Stimulated activated CD4-positive, alpha-beta T cell treated with anti-CD3 and anti-CD28 coated beads, Interleukin-2, amount 100 ng/mL, for 48 hours (primary cell): ENCODE measurements around the gene IFIT3.
"Not testable (repeated sequence)": the region's sequence is repeated elsewhere in the genome, so short reads cannot be mapped to it uniquely, and the experiment has no call there.

Source experiments
- DNase-seq, 2 donors: peaks; one replicate each; pipeline ENCODE4 v3.0.0-alpha.2; 2020

Gene IFIT3, protein sequence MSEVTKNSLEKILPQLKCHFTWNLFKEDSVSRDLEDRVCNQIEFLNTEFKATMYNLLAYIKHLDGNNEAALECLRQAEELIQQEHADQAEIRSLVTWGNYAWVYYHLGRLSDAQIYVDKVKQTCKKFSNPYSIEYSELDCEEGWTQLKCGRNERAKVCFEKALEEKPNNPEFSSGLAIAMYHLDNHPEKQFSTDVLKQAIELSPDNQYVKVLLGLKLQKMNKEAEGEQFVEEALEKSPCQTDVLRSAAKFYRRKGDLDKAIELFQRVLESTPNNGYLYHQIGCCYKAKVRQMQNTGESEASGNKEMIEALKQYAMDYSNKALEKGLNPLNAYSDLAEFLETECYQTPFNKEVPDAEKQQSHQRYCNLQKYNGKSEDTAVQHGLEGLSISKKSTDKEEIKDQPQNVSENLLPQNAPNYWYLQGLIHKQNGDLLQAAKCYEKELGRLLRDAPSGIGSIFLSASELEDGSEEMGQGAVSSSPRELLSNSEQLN

DNA sequence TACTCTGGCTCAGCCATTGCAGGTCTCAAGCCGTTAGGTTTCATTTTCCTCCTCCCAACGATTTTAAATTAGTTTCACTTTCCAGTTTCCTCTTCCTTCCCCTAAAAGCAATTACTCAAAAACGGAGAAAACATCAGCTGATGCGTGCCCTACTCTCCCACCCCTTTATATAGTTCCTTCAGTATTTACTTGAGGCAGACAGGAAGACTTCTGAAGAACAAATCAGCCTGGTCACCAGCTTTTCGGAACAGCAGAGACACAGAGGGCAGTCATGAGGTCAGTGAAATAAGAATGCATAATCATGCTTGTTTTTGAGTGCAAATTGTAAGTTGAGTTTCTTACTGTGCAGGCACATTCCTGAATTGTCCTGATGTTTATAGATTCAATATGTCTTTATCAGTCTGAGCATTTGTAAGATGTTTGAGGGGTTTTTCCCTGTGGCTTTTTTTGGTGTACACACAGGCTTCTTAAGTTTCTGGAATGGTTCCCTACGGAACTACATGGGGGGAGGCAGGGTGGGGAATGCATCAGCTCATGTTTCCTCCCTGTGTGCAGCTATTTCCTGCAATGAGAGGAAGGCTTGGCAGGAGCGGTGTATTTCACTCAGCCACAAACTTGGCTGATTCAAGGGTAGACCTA lies at the start of gene IFIT3:
Gene IFIT3 (plus strand): TSS at position 195 of the 639 bp plus-strand sequence. CDS start 77 bp downstream, at position 272.
- no peak for DNase-seq

DNA sequence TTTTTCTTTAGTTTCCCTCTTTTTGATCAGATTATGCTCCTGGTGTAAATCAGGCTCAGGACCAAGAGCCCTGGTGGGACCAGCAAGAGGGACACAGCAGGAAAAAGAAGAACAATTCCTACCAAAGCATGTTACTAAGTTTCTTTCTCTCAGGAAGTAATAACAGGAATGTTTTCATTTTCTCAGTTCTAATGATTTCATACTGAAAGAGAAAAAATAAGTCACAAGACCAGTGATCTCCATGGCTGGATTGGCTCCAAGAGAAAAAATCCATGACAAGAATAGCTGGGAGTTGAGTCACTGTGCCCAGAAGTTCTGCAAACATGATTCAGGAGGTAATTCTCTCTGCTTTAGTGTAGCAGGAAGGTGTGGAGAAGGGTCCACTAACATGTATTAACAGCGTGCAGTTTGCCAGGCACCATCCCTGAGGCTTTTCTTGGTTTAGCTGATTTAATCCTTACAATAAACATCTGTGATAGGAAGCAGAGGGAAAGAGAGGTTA lies 49.7 kb upstream of the IFIT3 start:
- no peak for DNase-seq

DNA sequence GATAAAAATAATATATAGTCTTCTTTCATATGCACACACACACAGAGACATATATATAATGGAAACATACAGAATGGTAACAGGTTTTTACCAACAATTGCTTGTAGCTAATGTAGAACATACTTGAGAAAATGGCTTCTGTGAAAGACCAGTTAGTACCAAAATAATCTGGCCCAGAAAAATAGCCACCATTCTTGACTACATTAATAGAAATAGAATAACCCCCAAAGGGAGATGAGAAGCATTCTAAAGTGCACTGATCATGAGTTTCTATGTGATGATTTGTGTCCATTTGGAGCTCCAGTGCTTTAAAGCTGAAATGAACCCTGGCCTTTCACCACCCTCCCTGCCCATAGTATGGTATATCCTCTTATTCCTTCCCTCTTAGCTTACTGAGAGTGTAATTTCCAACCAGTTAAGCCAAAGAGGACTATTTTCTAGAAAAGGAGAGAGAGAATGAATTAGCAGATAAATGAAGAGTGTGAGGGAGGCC lies 48.9 kb upstream of the IFIT3 start:
- DNase-seq = no peak

DNA sequence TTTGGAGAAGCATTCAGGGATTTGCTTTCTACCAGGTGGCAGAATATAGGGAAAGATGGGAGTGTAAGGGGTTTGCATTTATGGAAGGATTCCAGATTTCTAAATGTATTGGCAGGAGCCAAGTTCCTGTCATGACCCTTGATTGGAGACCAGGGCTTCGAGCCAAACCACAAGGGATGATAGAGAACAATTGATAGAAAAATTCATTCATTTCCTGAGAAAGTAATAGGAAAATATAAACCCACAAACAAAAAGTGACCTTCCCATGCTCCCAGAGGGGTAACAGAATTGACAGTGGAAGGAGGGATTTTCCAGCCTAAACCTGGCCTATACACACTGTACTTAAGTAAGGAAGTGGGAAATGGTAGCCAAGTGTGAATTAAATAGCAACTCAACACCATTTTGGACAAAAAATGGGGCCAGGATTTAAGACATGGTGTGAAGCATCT lies 48.4 kb upstream of the IFIT3 start:
- no peak for DNase-seq

DNA sequence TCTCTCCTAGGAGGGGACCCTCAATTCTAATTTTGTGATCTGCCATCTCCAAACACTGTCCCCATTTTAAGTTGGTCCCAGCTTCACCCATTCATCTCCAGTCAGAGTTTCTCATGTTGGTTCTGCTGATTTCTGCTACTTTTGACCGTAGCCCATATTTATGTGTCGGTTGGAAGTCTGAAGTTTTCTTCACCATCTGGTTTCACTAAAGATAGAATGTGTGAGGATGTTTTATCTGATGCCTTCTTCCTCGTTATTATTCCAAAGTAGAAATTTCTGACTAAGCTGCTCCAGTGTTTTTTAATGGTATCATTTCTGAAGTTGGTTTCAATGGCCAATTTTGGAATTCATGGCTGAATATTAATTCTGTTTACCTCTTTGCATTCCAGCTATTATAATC lies 47.3 kb upstream of the IFIT3 start:
- DNase-seq = no peak

DNA sequence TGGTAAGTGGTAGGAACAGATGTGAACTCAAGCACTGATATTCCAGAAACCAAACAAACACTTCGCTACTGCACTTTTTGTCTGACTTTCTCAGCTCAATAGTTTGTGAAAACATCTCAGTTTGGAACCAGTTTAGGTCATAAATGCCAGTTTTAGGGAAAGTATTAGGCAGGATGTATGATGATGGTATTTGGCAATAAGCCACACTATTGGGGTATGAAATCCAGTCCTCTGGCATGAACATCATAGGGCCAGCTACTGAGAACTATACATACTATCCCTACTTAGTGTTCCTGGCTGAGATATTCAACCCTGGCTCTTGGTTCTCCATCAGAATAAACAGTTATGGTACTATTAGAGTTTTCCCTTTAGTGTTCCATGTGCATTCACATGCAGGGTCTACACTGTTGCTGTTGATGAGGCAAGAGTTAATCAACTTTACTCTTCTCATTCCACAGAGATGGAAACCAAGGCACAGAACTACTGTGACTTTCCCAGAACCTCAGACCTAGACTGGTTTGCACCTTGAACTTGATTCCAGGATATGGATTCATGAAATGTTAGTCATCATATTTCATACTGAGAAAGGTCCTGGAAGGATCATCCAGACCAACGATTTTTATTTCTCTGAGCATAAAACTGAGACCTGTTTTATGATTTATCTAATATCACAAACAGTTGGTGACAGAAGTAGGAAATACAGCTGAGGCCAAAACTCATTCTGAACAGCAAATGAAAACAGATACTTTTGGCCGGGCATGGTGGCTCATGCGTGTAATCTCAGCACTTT lies 46.0 kb upstream of the IFIT3 start:
- DNase-seq = no peak

DNA sequence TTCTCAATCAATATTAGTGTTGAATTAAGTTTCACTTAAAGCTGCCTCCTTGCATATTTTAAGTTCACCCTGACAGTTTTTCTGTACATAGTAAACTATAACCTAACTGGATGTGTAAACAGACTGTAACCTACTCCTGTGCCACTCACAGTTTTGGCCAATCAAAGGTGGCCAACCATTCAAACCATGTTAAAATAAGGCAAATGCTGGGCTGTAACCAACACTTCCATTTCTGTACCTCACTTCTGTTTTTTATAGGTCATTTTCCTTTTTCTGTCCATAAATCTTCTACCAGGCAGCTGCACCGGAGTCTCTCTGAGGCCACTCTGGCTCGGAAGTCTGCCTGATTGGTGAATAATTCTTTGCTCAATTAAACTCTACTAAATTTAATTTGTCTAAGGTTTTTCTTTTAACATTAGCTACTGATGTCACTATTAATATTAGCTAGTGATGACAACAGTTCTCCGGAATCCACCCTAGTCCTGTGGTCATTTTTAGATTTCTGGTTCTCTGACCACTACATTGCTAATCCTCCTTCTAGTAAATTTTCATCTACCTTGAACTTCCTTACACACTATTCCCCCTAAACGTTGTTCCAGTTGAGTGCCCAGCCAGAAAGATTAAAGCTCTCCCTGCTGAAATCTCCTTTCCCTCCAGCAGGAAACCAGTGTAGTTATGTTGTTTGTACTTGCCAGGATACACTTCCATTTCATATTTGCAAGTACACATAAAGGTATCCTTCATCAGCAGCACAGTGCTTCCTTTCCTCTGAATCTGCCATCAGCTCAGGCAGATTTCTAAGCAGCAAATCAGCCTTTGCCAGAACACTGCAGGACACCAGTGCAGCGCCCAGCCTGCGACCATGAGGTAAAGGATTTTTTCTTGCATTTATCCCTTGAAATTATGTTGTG lies 44.5 kb upstream of the IFIT3 start:
- DNase-seq = no peak

DNA sequence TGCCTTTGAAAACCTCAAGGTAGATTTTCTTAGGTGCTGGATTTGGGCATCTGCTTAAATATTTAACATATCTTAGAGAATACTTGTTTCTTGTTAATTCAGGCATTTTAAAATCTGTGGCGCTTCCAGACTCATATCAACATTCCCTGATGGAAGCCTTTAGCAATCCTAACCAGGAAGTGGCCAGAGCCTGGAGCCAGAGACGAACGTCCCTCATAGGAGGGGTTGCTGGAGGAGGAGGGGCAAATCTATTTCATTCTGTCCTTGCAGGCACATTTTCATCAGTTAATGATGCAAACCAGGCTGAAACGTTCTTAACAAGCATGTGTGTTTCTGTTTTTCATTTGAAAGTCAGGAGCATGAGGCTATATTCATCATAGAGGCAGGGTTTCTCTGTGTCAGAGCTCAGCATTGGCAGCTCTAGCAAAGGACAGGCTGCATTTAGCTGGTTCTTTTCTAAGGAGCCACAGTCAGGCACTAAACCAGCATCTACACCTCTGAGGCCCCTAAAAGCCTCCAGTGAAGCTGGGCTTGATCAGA lies 43.8 kb upstream of the IFIT3 start:
- DNase-seq = no peak

DNA sequence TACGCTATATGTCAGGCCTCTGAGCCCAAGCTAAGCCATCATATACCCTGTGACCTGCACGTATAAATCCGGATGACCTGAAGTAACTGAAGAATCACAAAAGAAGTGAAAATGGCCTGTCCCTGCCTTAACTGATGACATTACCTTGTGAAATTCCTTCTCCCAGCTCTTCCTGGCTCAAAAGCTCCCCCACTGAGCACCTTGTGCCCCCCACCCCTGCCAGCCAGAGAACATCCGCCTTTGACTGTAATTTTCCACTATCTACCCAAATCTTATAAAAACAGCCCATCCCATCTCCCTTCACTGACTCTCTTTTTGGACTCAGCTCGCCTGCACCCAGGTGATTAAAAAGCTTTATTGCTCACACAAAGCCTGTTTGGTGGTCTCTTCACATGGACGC lies 43.1 kb upstream of the IFIT3 start:
- DNase-seq = not testable (repeated sequence)

DNA sequence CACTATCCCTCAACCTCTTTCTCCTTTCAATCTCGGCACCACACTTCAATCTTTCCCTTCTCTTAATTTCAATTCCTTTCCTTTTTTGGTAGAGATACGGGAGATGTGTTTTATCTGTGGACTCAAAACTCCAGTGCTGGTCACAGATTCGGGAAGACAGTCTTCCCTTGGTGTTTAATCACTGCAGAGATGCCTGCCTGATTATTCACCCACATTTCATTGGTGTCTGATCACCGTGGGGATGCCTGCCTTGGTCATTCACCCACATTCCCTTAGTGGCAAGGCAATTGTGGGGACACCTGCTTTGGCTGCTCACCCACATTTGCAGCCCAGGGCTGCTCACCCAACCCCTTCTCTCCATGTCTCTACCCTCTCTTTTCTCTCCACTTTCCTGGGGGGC lies 42.5 kb upstream of the IFIT3 start:
- not testable (repeated sequence) for DNase-seq

DNA sequence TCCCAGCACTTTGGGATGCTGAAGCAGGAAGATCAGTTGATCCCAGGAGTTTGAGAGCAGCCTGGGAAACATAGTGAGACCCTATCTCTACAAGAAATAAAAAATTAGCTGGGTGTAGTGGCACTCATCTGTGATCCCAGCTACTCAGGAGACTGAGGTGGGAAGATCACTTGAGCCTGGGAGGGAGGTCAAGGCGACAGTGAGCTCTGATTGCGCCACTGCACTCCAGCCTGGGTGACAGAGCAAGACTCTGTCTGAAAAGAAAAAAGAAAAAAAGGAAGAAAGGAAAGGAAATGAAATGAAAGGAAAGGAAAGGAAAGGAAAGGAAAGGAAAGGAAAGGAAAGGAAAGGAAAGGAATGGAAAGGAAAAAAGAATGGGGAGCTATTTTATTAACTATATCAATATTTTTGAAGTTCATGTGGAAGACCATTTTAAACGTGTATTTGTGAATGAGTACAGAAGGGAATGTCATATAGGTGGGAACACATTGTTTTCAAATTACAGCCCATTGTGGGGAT lies 33.0 kb upstream of the IFIT3 start:
- no peak for DNase-seq

DNA sequence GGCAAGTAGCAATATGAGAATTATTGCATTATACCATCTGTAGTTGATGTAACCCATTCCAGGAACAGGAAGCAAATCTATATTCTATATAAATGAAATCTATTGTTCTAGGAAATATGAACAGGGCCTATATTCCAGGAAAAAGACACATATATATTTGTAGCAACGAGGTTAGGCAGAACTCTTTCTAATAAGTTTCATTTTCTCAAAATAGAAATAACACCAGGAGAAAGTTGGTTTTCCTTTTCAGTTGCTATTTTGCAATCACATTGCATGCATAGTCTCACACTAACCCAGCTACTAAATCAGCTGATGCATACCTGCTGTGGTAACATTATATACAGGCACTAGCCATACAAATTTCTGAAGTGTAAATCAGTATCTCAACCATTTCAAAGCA lies 32.2 kb upstream of the IFIT3 start:
- no peak for DNase-seq

DNA sequence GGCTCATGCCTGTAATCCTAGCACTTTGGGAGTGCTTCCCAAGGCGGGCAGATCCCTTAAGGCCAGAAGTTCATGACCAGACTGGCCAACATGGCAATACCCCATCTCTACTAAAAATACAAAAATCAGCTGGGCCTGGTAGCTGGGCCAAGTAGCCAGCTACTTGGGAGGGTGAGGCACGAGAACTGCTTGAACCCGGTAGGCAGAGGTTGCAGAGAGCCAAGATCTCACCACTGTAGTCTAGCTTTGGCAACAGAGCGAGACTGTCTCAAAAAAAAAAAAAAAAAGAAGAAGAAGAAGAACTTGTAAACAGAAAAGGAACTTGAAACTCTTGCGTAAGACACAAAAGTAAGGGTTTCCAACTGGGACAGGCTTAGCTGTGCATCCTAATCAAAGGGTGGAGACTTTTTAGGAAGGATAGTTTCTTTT lies 31.6 kb upstream of the IFIT3 start:
- DNase-seq = no peak

DNA sequence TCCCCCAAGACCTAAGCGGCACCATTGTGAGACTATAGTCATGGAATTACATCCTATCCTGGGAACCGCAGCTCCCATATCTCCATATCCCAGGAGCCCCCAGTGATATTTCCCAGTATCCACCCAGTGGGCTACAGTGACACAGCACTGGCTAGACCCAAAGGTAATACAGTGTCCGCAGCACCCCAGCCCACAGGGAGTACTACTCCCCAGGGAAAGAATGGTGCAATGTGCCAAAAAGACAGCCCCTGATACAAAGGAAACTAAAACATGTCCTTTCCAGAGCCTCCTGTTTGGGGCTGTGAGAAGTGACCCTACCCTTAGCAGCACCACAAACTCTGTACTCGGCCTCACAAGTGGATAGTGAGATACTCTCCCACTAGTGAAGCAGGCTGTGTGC lies 30.4 kb upstream of the IFIT3 start:
- no peak for DNase-seq

DNA sequence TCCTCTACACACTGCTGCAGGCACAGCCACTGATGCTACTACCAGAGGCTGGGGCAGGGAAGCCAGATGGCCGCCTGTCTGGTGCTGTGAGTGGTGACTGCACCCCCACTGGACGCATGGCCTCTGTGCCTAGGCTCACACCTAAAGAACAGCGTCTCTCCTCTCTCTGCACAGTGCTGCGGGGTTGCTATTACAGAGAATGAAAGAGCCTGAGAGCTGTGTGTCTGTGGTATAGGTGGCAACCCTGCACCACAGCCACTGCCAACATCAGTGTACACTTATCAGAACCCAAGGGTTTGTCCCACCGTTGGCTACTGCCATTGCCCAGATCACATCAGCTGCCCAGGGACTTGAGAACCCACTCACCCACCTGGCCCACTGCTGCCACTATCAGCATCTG lies 30.0 kb upstream of the IFIT3 start:
- no peak for DNase-seq

DNA sequence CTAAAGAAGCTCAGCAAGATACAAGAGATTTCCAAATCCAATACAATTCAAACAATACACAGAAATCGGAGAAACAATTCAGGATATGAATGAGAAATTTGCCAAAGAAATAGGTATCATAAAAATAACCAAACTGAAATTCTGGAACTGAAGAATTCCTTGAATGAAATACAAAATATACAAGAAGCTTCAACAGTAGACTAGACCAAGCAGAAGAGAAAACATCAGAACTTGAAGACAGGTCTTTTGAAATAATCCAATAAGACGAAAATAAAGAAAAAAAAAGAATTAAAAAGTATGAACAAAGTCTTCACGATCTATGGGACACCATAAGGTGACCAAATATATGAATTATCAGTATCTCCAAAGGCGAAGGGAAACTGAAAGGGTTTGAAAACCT lies 28.8 kb upstream of the IFIT3 start:
- DNase-seq = no peak

DNA sequence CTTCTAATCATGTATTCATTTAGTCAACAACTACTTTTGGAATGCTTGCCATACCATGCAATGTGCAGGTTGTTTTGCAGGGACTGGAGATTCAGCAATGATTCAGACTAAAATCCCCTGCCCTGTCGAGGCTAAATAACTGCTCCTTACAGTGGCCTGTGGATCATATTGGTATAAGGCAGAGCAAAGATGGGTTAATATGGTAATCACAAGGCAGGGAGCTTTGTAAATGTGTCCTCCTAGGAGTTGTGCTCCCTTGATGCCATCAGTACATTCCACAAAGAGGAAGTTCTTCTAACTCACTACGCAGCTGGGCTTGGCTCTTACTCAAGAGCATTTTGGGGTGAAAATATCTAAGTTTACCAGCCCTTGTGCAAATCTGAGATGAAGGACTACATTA lies 26.6 kb upstream of the IFIT3 start:
- DNase-seq = peak in 1 of 2 donors; percentile 5

DNA sequence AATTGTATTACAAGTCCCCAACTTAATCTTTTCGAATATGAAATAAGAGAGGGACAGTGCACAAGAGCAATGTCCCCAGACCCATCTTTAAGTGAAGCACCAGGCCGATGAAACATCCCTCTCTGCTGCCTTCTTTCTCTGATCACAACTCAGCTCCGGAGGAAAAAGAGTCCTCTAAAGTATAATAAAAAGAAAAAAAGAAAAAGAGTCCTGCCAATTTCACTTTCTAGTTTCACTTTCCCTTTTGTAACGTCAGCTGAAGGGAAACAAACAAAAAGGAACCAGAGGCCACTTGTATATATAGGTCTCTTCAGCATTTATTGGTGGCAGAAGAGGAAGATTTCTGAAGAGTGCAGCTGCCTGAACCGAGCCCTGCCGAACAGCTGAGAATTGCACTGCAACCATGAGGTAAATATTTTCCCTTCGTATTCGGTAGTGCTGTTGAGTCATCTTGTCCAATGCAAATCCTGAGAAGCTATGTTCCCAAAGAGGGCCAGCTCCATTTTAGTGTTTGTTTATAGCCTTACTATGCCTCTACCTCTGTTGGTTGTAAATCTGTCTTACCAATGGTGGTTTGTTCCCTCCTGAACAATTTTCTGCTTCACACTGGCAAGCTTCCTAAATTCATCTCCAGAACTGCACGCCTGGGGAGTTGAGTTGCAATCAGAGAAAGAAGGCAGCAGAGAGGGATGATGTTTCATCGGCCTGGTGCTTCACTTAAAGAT lies 25.9 kb upstream of the IFIT3 start, which contains the start of gene IFIT2:
Gene IFIT2 (plus strand): TSS at position 326 of the 725 bp plus-strand sequence. CDS start 78 bp downstream, at position 404.
- DNase-seq = no peak

DNA sequence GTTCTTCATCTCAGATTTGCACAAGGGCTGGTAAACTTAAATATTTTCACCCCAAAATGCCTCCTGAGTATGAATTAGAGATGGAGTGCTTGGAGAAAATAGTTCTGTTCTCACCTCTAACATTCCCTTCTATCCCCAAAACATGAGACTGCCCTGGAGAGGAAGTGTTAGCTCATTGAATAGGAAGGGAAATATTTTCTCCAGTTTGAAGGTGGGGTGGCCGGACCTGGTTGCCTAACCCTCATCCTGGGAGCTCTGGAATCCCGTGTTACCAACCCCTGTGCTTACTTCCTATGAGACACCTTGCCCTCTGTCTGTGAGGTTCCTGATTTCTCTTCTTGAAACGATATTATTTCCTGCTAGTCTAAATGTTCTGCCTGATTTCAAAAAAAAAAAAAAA lies 25.2 kb upstream of the IFIT3 start:
- no peak for DNase-seq

DNA sequence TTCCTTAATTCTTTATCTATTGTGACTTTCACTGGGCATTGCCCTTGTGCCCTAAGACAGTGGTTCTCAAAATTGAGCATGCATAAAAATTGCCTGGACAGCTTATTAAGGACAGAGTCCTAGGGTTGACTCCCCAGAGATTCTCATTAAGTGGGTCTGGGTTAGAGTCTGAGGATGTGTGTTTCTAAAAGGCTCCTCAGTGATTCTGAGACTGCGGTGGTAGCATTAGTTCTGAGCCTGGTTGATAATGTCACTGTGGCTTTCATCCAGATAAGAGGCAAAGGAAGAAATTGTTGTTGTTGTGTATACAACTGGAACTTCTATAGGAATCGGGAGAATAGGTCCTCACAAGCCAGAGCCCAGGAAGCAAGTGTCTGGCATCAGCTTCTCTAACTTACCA lies 24.6 kb upstream of the IFIT3 start:
- no peak for DNase-seq

DNA sequence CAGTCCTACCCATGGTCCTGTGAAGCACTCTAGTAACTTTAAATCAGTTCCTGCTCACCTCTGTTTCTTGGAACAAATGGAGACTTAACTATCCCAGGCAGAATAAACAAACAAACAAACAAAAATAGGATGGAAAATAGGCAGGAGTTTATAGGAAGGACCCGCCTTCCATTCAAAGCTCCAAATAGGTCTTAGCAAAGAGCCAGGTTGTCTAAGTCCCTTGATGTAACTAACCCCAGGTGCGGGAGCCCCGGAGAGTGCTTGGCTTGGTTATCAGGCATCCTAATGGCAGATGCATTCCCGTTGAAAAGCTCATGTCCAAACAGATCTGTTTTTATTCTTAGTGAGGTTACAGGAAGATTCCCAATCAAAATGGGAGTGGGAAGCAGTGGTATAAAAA lies 23.8 kb upstream of the IFIT3 start:
- DNase-seq = no peak
